ENCODE results near the gene MACROD2. TPM values are rescaled to one million over a fixed set of nuclear protein-coding genes. Genes with fewer than 3 reads are reported as not detected.

Gene MACROD2
- total RNA-seq, 5 donors from 2014 or later (not counting 1 experiment from before 2014, with no cell fraction given), result 0.23 to 1.3 (median 0.51) TPM; not detected in 2

- H3K27ac ChIP-seq (ENCODE audit: low read length), result no peak overlapping the region
- H3K4me3 ChIP-seq (ENCODE audit: control insufficient read depth in 1 of 2, extremely low read depth in 1 of 2, low read length in 1 of 2), result no peak overlapping the region
- Mint-ChIP-seq H3K9me3 (peaks cover 0 to 7% (median 5%) of the 10 kb centered on the region in 3 donors), H3K4me1 (no peaks in the 10 kb centered on the region), H3K36me3 (no peaks in the 10 kb centered on the region), H3K27ac (no peak overlapping the region), H3K4me3 (no peak overlapping the region), H3K27me3 (no peaks in the 10 kb centered on the region)
- H3K27me3 ChIP-seq (replicated peaks in 1 of 2; ENCODE audit: control insufficient read depth in 2 of 2, extremely low read depth in 1 of 2, insufficient read depth in 2 of 2, low read length in 1 of 2), result no peaks in the 10 kb centered on the region
- H3K4me1 ChIP-seq (ENCODE audit: control insufficient read depth in 1 of 2, extremely low read depth in 1 of 2, insufficient read depth in 2 of 2, low read length in 2 of 2), result no peaks in the 10 kb centered on the region
- DNase-seq (no peak), ATAC-seq (replicated peaks in 1 of 4) (no peak)
- no peaks in the 10 kb centered on the region for H3K36me3 ChIP-seq (ENCODE audit: control insufficient read depth in 2 of 2, extremely low read depth in 1 of 2, insufficient read depth in 1 of 2, low read length in 1 of 2)
- ChIA-PET CTCF (interaction anchor here in 1 of 2 donors (0.6 kb wide), 1 partner anchor 1405 kb away, joined by 8 read pairs; no protein-coding TSS in a partner anchor), POLR2A (no interaction called here)
- WGBS (ENCODE audit: insufficient coverage), result 92% methylated on average over 2 of the region's 6 CpGs
- no peaks in the 10 kb centered on the region for H3K9me3 ChIP-seq
Observed at GRCh38 chr20:15940127-15940526, 1944.8 kb downstream of the MACROD2 start.

GRCh38 chr20:15942130-15942529 lies 1946.8 kb downstream of the MACROD2 start:
- H3K27ac ChIP-seq (ENCODE audit: low read length), result no peak overlapping the region
- Mint-ChIP-seq H3K36me3 (no peaks in the 10 kb centered on the region), H3K27me3 (no peaks in the 10 kb centered on the region), H3K4me1 (no peaks in the 10 kb centered on the region), H3K27ac (no peak overlapping the region), H3K4me3 (no peak overlapping the region), H3K9me3 (peaks cover 0 to 14% (median 5%) of the 10 kb centered on the region in 3 donors)
- POLR2A ChIA-PET, result no interaction called here
- no peaks in the 10 kb centered on the region for H3K27me3 ChIP-seq (replicated peaks in 1 of 2; ENCODE audit: control insufficient read depth in 2 of 2, extremely low read depth in 1 of 2, insufficient read depth in 2 of 2, low read length in 1 of 2)
- no peak overlapping the region for H3K4me3 ChIP-seq (ENCODE audit: control insufficient read depth in 1 of 2, extremely low read depth in 1 of 2, low read length in 1 of 2)
- DNase-seq (no peak), ATAC-seq (replicated peaks in 1 of 4) (no peak)
- H3K4me1 ChIP-seq (ENCODE audit: control insufficient read depth in 1 of 2, extremely low read depth in 1 of 2, insufficient read depth in 2 of 2, low read length in 2 of 2), result no peaks in the 10 kb centered on the region
- H3K36me3 ChIP-seq (ENCODE audit: control insufficient read depth in 2 of 2, extremely low read depth in 1 of 2, insufficient read depth in 1 of 2, low read length in 1 of 2), result no peaks in the 10 kb centered on the region
- no peaks in the 10 kb centered on the region for H3K9me3 ChIP-seq
- 20% methylated on average over 1 of the region's 1 CpG for WGBS (ENCODE audit: insufficient coverage)
- CTCF ChIA-PET, result no interaction called here

GRCh38 chr20:15945289-15945688 lies 1950.0 kb downstream of the MACROD2 start:
- no peaks in the 10 kb centered on the region for H3K36me3 ChIP-seq (ENCODE audit: control insufficient read depth in 2 of 2, extremely low read depth in 1 of 2, insufficient read depth in 1 of 2, low read length in 1 of 2)
- no peak overlapping the region for H3K27ac ChIP-seq (ENCODE audit: low read length)
- no peaks in the 10 kb centered on the region for H3K27me3 ChIP-seq (replicated peaks in 1 of 2; ENCODE audit: control insufficient read depth in 2 of 2, extremely low read depth in 1 of 2, insufficient read depth in 2 of 2, low read length in 1 of 2)
- POLR2A ChIA-PET, result interaction anchor here in 1 of 2 donors (0.6 kb wide), 1 partner anchor 23 kb away, joined by 3 read pairs; no protein-coding TSS in a partner anchor
- H3K4me3 ChIP-seq (ENCODE audit: control insufficient read depth in 1 of 2, extremely low read depth in 1 of 2, low read length in 1 of 2), result no peak overlapping the region
- no peak overlapping the region for H3K4me3 Mint-ChIP-seq
- H3K27ac Mint-ChIP-seq, result no peak overlapping the region
- no peaks in the 10 kb centered on the region for H3K4me1 Mint-ChIP-seq
- no peaks in the 10 kb centered on the region for H3K4me1 ChIP-seq (ENCODE audit: control insufficient read depth in 1 of 2, extremely low read depth in 1 of 2, insufficient read depth in 2 of 2, low read length in 2 of 2)
- ATAC-seq (replicated peaks in 1 of 4), result no peak
- no peaks in the 10 kb centered on the region for H3K9me3 ChIP-seq
- H3K27me3 Mint-ChIP-seq, result no peaks in the 10 kb centered on the region
- DNase-seq, result no peak
- H3K9me3 Mint-ChIP-seq, result peaks cover 0 to 7% (median 2%) of the 10 kb centered on the region in 3 donors
- no peaks in the 10 kb centered on the region for H3K36me3 Mint-ChIP-seq
- CTCF ChIA-PET, result no interaction called here

GRCh38 chr20:15949391-15949790 lies 1954.1 kb downstream of the MACROD2 start:
- ATAC-seq (replicated peaks in 1 of 4), result no peak
- H3K9me3 Mint-ChIP-seq, result peaks cover 0 to 13% (median 4%) of the 10 kb centered on the region in 3 donors
- no peaks in the 10 kb centered on the region for H3K27me3 ChIP-seq (replicated peaks in 1 of 2; ENCODE audit: control insufficient read depth in 2 of 2, extremely low read depth in 1 of 2, insufficient read depth in 2 of 2, low read length in 1 of 2)
- H3K9me3 ChIP-seq, result no peaks in the 10 kb centered on the region
- H3K27me3 Mint-ChIP-seq, result no peaks in the 10 kb centered on the region
- WGBS (ENCODE audit: insufficient coverage), result 20% methylated on average over 1 of the region's 3 CpGs
- ChIA-PET CTCF (no interaction called here), POLR2A (no interaction called here)
- no peak for DNase-seq
- H3K36me3 Mint-ChIP-seq, result no peaks in the 10 kb centered on the region
- H3K36me3 ChIP-seq (ENCODE audit: control insufficient read depth in 2 of 2, extremely low read depth in 1 of 2, insufficient read depth in 1 of 2, low read length in 1 of 2), result no peaks in the 10 kb centered on the region
- H3K27ac ChIP-seq (ENCODE audit: low read length), result no peak overlapping the region
- H3K4me1 ChIP-seq (ENCODE audit: control insufficient read depth in 1 of 2, extremely low read depth in 1 of 2, insufficient read depth in 2 of 2, low read length in 2 of 2), result no peaks in the 10 kb centered on the region
- no peak overlapping the region for H3K27ac Mint-ChIP-seq
- H3K4me1 Mint-ChIP-seq, result no peaks in the 10 kb centered on the region
- H3K4me3 Mint-ChIP-seq, result no peak overlapping the region
- no peak overlapping the region for H3K4me3 ChIP-seq (ENCODE audit: control insufficient read depth in 1 of 2, extremely low read depth in 1 of 2, low read length in 1 of 2)

GRCh38 chr20:15951658-15952057 lies 1956.3 kb downstream of the MACROD2 start:
- Mint-ChIP-seq H3K27me3 (no peaks in the 10 kb centered on the region), H3K9me3 (peaks cover 0 to 7% (median 4%) of the 10 kb centered on the region in 3 donors), H3K27ac (no peak overlapping the region), H3K4me1 (no peaks in the 10 kb centered on the region), H3K36me3 (no peaks in the 10 kb centered on the region), H3K4me3 (no peak overlapping the region)
- ATAC-seq (replicated peaks in 1 of 4), result no peak
- H3K36me3 ChIP-seq (ENCODE audit: control insufficient read depth in 2 of 2, extremely low read depth in 1 of 2, insufficient read depth in 1 of 2, low read length in 1 of 2), result no peaks in the 10 kb centered on the region
- ChIA-PET CTCF (no interaction called here), POLR2A (no interaction called here)
- no peak for DNase-seq
- H3K27me3 ChIP-seq (replicated peaks in 1 of 2; ENCODE audit: control insufficient read depth in 2 of 2, extremely low read depth in 1 of 2, insufficient read depth in 2 of 2, low read length in 1 of 2), result no peaks in the 10 kb centered on the region
- 100% methylated on average over 2 of the region's 8 CpGs for WGBS (ENCODE audit: insufficient coverage)
- no peaks in the 10 kb centered on the region for H3K4me1 ChIP-seq (ENCODE audit: control insufficient read depth in 1 of 2, extremely low read depth in 1 of 2, insufficient read depth in 2 of 2, low read length in 2 of 2)
- no peak overlapping the region for H3K4me3 ChIP-seq (ENCODE audit: control insufficient read depth in 1 of 2, extremely low read depth in 1 of 2, low read length in 1 of 2)
- H3K27ac ChIP-seq (ENCODE audit: low read length), result no peak overlapping the region
- H3K9me3 ChIP-seq, result no peaks in the 10 kb centered on the region

GRCh38 chr20:15958142-15958541 lies 1962.8 kb downstream of the MACROD2 start:
- DNase-seq (no peak), ATAC-seq (replicated peaks in 1 of 4) (no peak)
- WGBS (ENCODE audit: insufficient coverage), result 100% methylated on average over 1 of the region's 4 CpGs
- Histone ChIP-seq H3K9me3 (no peaks in the 10 kb centered on the region), H3K27me3 (replicated peaks in 1 of 2; ENCODE audit: control insufficient read depth in 2 of 2, extremely low read depth in 1 of 2, insufficient read depth in 2 of 2, low read length in 1 of 2) (no peaks in the 10 kb centered on the region), H3K36me3 (ENCODE audit: control insufficient read depth in 2 of 2, extremely low read depth in 1 of 2, insufficient read depth in 1 of 2, low read length in 1 of 2) (no peaks in the 10 kb centered on the region), H3K4me3 (ENCODE audit: control insufficient read depth in 1 of 2, extremely low read depth in 1 of 2, low read length in 1 of 2) (no peak overlapping the region), H3K27ac (ENCODE audit: low read length) (no peak overlapping the region), H3K4me1 (ENCODE audit: control insufficient read depth in 1 of 2, extremely low read depth in 1 of 2, insufficient read depth in 2 of 2, low read length in 2 of 2) (no peaks in the 10 kb centered on the region)
- Mint-ChIP-seq H3K4me1 (no peaks in the 10 kb centered on the region), H3K36me3 (no peaks in the 10 kb centered on the region), H3K4me3 (no peak overlapping the region), H3K27me3 (no peaks in the 10 kb centered on the region), H3K9me3 (peaks cover 0 to 3% (median 0%) of the 10 kb centered on the region in 3 donors), H3K27ac (no peak overlapping the region)
- POLR2A ChIA-PET, result no interaction called here
- CTCF ChIA-PET, result no interaction called here

- H3K9me3 ChIP-seq, result no peaks in the 10 kb centered on the region
- no peaks in the 10 kb centered on the region for H3K4me1 ChIP-seq (ENCODE audit: control insufficient read depth in 1 of 2, extremely low read depth in 1 of 2, insufficient read depth in 2 of 2, low read length in 2 of 2)
- no CpG with 5 or more reads among the region's 4 CpGs for WGBS (ENCODE audit: insufficient coverage)
- H3K27me3 ChIP-seq (replicated peaks in 1 of 2; ENCODE audit: control insufficient read depth in 2 of 2, extremely low read depth in 1 of 2, insufficient read depth in 2 of 2, low read length in 1 of 2), result no peaks in the 10 kb centered on the region
- Mint-ChIP-seq H3K27me3 (no peaks in the 10 kb centered on the region), H3K4me3 (no peak overlapping the region), H3K9me3 (peaks cover 0 to under 1% (median 0%) of the 10 kb centered on the region in 3 donors), H3K4me1 (no peaks in the 10 kb centered on the region), H3K27ac (no peak overlapping the region), H3K36me3 (no peaks in the 10 kb centered on the region)
- H3K4me3 ChIP-seq (ENCODE audit: control insufficient read depth in 1 of 2, extremely low read depth in 1 of 2, low read length in 1 of 2), result no peak overlapping the region
- ChIA-PET POLR2A (no interaction called here), CTCF (no interaction called here)
- H3K27ac ChIP-seq (ENCODE audit: low read length), result no peak overlapping the region
- DNase-seq (no peak), ATAC-seq (replicated peaks in 1 of 4) (no peak)
- H3K36me3 ChIP-seq (ENCODE audit: control insufficient read depth in 2 of 2, extremely low read depth in 1 of 2, insufficient read depth in 1 of 2, low read length in 1 of 2), result no peaks in the 10 kb centered on the region
Observed at GRCh38 chr20:15965165-15965564, 1969.8 kb downstream of the MACROD2 start.

Data from T-cell (primary cell).